ENCODE results near the gene ALDH2. TPM values are rescaled to one million over a fixed set of nuclear protein-coding genes. Genes with fewer than 3 reads are reported as not detected.

Gene ALDH2
- total and polyA plus RNA-seq, 11 donors, result 135 to 303 (median 248) TPM

DNA sequence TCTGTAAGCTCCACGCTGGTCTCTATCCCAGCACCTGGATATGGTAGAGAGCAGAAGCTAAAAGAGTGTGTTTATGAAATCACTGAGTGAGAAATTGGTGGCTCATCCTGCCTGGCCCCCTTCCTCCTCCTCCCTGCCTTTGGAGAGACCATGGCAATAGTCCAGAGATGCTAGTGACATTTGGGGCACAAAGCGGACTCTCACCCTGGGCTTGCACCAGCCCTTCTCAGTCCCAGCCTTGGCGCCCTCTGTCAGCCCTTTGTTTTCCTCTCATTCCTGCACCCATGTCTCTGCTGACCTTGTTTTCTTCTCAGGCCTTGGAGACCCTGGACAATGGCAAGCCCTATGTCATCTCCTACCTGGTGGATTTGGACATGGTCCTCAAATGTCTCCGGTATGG, 18.2 kb downstream of the ALDH2 start:
- Histone ChIP-seq H3K27ac (no peak overlapping the region), H3K4me1 (peaks cover 0 to 5% (median 0%) of the 10 kb centered on the region in 12 donors), H3K27me3 (no peaks in the 10 kb centered on the region), H3K9me3 (peaks cover 0 to 7% (median 0%) of the 10 kb centered on the region in 12 donors), H3K36me3 (peaks cover 0 to 84% (median 61%) of the 10 kb centered on the region in 9 donors), H3K4me3 (no peak overlapping the region)
- TF ChIP-seq, protein P1, sequence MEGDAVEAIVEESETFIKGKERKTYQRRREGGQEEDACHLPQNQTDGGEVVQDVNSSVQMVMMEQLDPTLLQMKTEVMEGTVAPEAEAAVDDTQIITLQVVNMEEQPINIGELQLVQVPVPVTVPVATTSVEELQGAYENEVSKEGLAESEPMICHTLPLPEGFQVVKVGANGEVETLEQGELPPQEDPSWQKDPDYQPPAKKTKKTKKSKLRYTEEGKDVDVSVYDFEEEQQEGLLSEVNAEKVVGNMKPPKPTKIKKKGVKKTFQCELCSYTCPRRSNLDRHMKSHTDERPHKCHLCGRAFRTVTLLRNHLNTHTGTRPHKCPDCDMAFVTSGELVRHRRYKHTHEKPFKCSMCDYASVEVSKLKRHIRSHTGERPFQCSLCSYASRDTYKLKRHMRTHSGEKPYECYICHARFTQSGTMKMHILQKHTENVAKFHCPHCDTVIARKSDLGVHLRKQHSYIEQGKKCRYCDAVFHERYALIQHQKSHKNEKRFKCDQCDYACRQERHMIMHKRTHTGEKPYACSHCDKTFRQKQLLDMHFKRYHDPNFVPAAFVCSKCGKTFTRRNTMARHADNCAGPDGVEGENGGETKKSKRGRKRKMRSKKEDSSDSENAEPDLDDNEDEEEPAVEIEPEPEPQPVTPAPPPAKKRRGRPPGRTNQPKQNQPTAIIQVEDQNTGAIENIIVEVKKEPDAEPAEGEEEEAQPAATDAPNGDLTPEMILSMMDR (IDR thresholded peaks at IDR 0.05), result no peak
- TF ChIP-seq POLR2A (IDR thresholded peaks at IDR 0.05), result no peak
- WGBS, 4 donors, result 92 to 97% (median 96%) methylated on average over 4 of the region's 4 CpGs
- DNase-seq, result no peak
- no peak for ATAC-seq
- intact Hi-C loops (cut with DNase I), result loop anchor here in 4 of 10 donors (5.0 kb wide), 1 partner anchor 33 kb away; no protein-coding TSS in a partner anchor

DNA sequence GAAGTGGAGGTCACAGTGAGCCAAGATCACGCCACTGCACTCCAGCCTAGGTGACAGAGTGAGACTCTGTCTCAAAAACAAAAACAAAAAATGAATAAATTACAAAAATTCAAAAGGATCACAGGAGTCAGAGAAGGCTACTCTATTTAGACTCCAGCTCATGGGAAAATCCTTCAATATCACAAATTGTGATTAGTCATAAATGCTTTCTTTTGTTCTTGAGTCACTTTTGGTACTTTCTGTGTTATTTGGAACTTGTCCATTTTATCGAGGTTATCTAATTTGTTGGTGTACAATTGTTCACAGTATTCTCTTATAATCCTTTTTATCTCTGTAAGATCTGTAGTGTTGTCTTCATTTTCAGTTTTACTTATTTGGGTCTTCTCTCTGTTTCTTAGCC, 18.9 kb downstream of the ALDH2 start:
- WGBS, 4 donors, result 76 to 87% (median 83%) methylated on average over 2 of the region's 2 CpGs
- intact Hi-C loops (cut with DNase I), result loop anchor here in 5 of 10 donors (2.0 to 5.0 kb wide), 2 partner anchors 33 kb away; no protein-coding TSS in a partner anchor
- DNase-seq, result no peak
- Histone ChIP-seq H3K36me3 (peaks cover 0 to 91% (median 68%) of the 10 kb centered on the region in 9 donors), H3K27me3 (no peaks in the 10 kb centered on the region), H3K4me1 (peaks cover 0 to 3% (median 0%) of the 10 kb centered on the region in 12 donors), H3K4me3 (no peak overlapping the region), H3K27ac (no peak overlapping the region), H3K9me3 (peaks cover 0 to 7% (median 0%) of the 10 kb centered on the region in 12 donors)
- no peak for TF ChIP-seq POLR2A (IDR thresholded peaks at IDR 0.05)
- TF ChIP-seq, protein P1 (IDR thresholded peaks at IDR 0.05), result no peak
- no peak for ATAC-seq

DNA sequence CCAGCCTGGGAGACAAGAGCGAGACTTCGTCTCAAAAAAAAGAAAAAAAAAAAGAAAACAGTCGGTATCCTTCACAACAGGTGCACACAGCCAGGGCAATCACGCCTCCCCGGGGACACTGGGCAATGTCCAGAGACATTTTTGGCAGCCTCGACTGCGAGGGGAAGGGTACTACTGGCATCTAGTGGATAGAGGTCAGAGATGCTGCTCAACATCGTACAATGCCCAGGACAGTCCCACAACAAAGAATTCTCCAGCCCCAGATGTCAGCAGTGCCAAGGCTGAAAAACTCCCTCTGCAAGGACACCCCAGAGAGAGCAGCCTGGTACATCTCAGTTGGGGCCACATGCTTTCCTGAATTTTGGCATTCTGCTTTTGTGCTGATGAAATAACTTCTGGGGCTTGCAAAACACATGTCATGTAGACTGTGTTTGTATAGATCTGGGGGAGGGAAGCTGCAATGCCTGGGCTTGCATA, 21.5 kb downstream of the ALDH2 start:
- ATAC-seq (peak; percentile 57 to 79 (median 64)), DNase-seq (peak in 3 of 5 donors; percentile 44 to 67 (median 50))
- intact Hi-C loops (cut with DNase I), result loop anchor here in 6 of 10 donors (1.0 to 5.0 kb wide), 3 partner anchors 34 to 36 kb away; no protein-coding TSS in a partner anchor
- Histone ChIP-seq H3K9me3 (no peaks in the 10 kb centered on the region), H3K4me1 (peaks cover 0 to 9% (median 0%) of the 10 kb centered on the region in 12 donors), H3K27ac (peak overlapping the region in 1 of 12 donors; percentile 56), H3K36me3 (peaks cover 0 to 96% (median 79%) of the 10 kb centered on the region in 9 donors), H3K4me3 (no peak overlapping the region), H3K27me3 (no peaks in the 10 kb centered on the region)
- WGBS, 4 donors, result 39 to 46% (median 40%) methylated on average over 8 of the region's 8 CpGs
- TF ChIP-seq, protein P1 (IDR thresholded peaks at IDR 0.05), result peak in 11 of 12 donors; percentile 19 to 62 (median 48)
- no peak for TF ChIP-seq POLR2A (IDR thresholded peaks at IDR 0.05)

DNA sequence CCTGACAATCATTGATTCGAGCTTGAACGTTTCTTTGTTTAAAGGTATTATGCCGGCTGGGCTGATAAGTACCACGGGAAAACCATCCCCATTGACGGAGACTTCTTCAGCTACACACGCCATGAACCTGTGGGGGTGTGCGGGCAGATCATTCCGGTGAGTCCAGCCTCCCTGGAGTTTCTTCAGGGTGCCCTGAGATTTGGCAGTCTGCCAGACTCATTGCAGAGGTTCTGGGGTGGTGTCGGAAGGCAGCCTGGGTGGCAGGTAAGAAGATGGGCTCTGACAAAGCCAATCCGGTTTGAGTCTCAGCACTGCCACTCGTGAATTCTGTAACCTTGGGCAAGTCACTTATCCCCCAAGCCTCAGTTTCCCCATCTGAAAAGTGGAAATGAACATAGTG, 23.0 kb downstream of the ALDH2 start:
- H3K4me1 ChIP-seq, result peaks cover 0 to 9% (median 0%) of the 10 kb centered on the region in 12 donors
- intact Hi-C loops (cut with DNase I), result loop anchor here in 6 of 10 donors (5.0 kb wide), 2 partner anchors 32 to 37 kb away; no protein-coding TSS in a partner anchor
- peaks cover 0 to 96% (median 78%) of the 10 kb centered on the region in 9 donors for H3K36me3 ChIP-seq
- TF ChIP-seq, protein P1 (IDR thresholded peaks at IDR 0.05), result no peak
- no peak for TF ChIP-seq POLR2A (IDR thresholded peaks at IDR 0.05)
- ATAC-seq (no peak), DNase-seq (no peak)
- H3K4me3 ChIP-seq, result no peak overlapping the region
- H3K27me3 ChIP-seq, result no peaks in the 10 kb centered on the region
- WGBS, 4 donors, result 81 to 85% (median 84%) methylated on average over 11 of the region's 11 CpGs
- peak overlapping the region in 1 of 12 donors; percentile 48 for H3K27ac ChIP-seq
- H3K9me3 ChIP-seq, result no peaks in the 10 kb centered on the region
